ENCODE results near the gene AMER2. TPM values are rescaled to one million over a fixed set of nuclear protein-coding genes. Genes with fewer than 3 reads are reported as not detected.

AMER2 gene
- total RNA-seq, 4 donors from 2014 or later = 0.09 to 0.95 TPM; not detected in 2

- DNase-seq (ENCODE audit: low spot score) (no peak), ATAC-seq (ENCODE audit: low FRiP score) (no peak)
- TF ChIP-seq CTCF (IDR thresholded peaks at IDR 0.05) = no peak
Observed at GRCh38 chr13:25181597-25181996, 9.5 kb upstream of the AMER2 start.

DNA sequence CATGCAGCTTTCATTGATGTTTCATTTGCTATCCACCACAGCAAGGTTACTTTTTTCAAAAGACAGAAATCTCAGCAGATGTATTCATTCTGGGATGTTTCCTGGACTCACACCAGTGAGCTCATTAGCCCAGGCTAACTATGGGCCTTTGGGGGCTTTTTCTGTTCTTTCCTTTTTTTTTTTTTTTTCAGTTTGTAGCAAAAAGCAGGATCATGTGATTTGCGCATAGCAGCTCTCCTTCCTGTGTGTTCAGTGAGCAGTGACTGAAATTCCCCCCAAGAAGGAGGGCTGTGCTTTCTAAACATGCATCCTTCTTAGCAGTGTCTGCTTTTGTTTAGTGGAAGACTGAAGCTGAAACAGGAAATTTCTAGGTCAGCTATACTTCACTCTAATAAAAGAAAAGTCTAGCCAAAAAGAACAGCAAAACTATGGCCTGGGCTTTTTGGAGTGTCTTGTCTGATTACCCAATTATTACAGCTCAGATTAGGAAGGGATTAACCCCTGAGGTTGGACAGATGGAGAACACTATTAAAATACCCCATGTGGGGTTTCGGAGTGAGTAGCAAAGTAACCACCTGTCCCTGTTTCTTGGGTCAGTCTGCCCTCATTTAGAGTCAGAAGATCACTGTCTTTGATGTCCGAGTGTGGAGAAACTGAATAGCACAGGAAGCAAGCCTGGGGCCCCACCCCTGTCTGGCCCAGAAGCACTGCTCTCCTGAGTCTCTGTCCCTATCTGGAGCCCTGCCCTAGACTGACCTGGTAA, 8.9 kb upstream of the AMER2 start:
- no peak for ATAC-seq (ENCODE audit: low FRiP score)
- TF ChIP-seq CTCF (IDR thresholded peaks at IDR 0.05) = no peak
- DNase-seq (ENCODE audit: low spot score) = no peak

DNA sequence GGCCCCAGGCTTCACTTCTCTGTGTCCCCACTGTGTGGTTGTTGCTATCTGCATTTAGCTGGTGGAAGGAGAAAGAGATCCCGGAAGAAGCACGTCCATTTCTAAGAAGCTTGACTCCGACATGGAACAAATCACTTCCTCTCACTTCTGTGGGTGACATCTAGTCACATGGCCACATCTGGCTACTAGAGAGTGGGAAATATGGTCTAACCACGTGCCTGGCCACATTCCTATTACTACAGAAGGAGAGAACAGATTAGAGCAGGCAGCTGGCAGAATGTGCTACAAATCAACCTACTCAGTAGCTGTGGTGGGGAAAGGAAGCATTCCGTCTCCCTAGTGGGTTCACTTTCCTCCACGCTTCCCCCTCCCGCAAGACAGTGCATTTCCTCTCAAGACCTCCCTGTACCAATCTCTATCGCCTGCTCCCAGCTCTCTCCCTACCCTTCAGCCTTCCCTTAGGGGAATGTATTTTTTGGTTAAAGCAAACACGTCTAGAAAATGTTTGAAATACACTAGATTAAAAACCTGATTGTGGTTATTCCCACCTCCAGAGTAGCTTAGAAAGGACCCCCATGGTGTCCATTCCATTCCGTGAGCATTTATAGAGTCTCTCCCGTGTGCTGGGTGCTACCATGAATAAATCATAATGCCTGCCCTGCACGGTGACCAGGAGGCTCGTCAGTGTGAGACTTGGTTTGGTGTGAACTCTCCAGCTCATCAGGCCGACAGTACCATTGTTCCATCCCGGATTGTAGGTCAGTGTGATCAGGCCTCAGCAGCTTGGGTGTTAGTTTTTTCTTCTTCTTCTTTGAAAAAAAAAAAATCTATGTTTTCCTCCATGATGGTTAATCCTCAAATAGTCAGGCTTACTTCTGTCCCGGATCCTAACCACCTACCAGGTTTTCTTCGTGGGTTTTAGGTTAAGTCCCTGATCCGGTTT, 8.0 kb upstream of the AMER2 start:
- DNase-seq (ENCODE audit: low spot score) = no peak

GRCh38 chr13:25179011-25179410, 6.9 kb upstream of the AMER2 start:
- ATAC-seq (ENCODE audit: low FRiP score) (no peak), DNase-seq (ENCODE audit: low spot score) (no peak)
- no peak for TF ChIP-seq CTCF (IDR thresholded peaks at IDR 0.05)

More for the DNA sequence above, 8.0 kb upstream of the AMER2 start:
- no peak for ATAC-seq (ENCODE audit: low FRiP score)
- TF ChIP-seq CTCF (IDR thresholded peaks at IDR 0.05) = no peak

DNA sequence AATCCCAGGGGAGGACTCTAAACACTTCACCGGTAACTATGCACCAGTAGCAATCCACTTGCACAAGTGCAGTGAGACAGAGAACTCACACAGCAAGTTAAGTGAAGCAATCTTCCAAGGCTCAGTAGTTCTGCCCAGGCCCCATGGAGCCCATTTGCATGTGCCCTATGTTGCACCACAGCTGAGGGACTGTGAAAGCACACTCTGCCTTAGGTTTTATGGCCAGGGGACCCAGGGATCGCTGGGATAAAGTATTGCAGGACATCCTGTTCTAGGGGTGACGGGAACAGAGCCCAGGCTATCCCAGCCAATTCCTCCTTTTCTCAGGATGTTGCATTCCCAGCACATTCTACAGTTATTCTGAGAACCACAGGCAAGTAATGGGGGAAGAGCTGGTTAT, 6.0 kb upstream of the AMER2 start:
- TF ChIP-seq CTCF (IDR thresholded peaks at IDR 0.05) = no peak
- no peak for ATAC-seq (ENCODE audit: low FRiP score)
- DNase-seq (ENCODE audit: low spot score) = no peak

DNA sequence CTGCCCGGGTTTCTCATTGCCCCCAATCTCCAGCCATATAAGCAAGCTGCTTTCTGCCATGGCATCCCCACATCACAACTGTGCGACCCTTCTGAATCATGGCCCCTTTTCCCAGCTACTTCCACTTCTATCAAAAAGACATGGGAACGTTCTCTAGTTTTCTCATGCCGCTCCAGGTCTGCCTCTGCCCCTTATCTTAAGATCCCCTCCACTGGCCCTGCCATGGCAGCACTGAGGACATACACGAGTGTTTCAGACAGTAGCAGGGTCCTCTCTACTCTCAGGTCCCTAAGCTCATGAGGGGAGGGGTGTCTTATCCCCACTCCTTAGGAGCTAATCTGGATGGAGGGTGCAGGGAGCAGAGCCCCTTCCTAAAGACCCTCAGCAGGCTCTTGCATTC, 5.5 kb upstream of the AMER2 start:
- ATAC-seq (ENCODE audit: low FRiP score) = no peak
- no peak for DNase-seq (ENCODE audit: low spot score)
- TF ChIP-seq CTCF (IDR thresholded peaks at IDR 0.05) = no peak

Measured in omental fat pad (tissue), 4 donors.